Body of pancreas (tissue), 4 donors: ENCODE data around the gene NFS1.
"Not testable (repeated sequence)": the region's sequence is repeated elsewhere in the genome, so short reads cannot be mapped to it uniquely, and the experiment has no call there.

Experiments used
- CTCF ChIP-seq, 7 experiments: fragments of 450-650 bp in 4 of 7; fragments of 200-600 bp in 3 of 7; sonication (generic) in 3 of 7; IDR thresholded peaks; one replicate each; pipeline ENCODE4 v1.5.1; 2016 to 2019; ENCODE audit warnings: antibody characterized with exemption in 7 of 7
- POLR2A ChIP-seq, 3 donors: fragments of 450-650 bp; IDR thresholded peaks; one replicate each; pipeline ENCODE4 v1.6.1; 2016; ENCODE audit warnings: antibody characterized with exemption in 3 of 3, mild to moderate bottlenecking in 2 of 3

DNA sequence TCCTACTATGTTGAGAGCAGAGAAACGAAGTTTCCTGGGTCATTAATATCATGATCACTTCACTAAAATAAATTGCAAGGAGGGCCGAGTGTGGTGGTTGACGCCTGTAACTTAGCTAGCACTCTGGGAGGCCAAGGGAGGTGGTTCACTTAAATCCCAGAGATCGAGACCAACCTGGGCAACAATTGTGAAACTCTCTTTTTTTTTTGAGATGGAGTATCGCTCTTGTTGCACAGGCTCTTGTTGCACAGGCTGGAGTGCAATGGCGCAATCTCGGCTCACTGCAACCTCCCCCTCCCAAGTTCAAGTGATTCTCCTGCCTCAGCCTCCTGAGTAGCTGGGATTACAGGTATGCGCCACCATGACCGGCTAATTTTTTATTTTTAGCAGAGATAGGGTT lies 14.0 kb upstream of the NFS1 start:
- not testable (repeated sequence) for TF ChIP-seq CTCF, POLR2A (IDR thresholded peaks at IDR 0.05)
